Parathyroid adenoma (tissue), 2 donors: ENCODE data around the gene SSMEM1.
"Not testable (repeated sequence)": the region's sequence is repeated elsewhere in the genome, so short reads cannot be mapped to it uniquely, and the experiment has no call there.

Experiments used
- H2AFZ ChIP-seq: fragments of 300-600 bp; sonication (generic); one replicate; pipeline ENCODE4 v1.7.0; 2017; ENCODE audit warnings: antibody characterized with exemption, mild to moderate bottlenecking
- H3K27ac ChIP-seq: fragments of 300-600 bp; sonication (generic); one replicate; pipeline ENCODE4 v1.7.0; 2017
- H3K27me3 ChIP-seq: fragments of 300-600 bp; sonication (generic); one replicate; pipeline ENCODE4 v1.7.0; 2017; ENCODE audit warnings: low read length; ENCODE audit not compliant: control insufficient read depth, insufficient read depth
- H3K36me3 ChIP-seq: fragments of 300-600 bp; sonication (generic); one replicate; pipeline ENCODE4 v1.7.0; 2017; ENCODE audit warnings: low read length; ENCODE audit not compliant: control insufficient read depth, insufficient read depth
- H3K4me1 ChIP-seq: fragments of 300-600 bp; sonication (generic); one replicate; pipeline ENCODE4 v1.7.0; 2017; ENCODE audit warnings: control low read depth
- H3K4me2 ChIP-seq: fragments of 300-600 bp; sonication (generic); one replicate; pipeline ENCODE4 v1.7.0; 2017; ENCODE audit warnings: low read length
- H3K4me3 ChIP-seq: fragments of 300-600 bp; sonication (generic); one replicate; pipeline ENCODE4 v1.7.0; 2017; ENCODE audit warnings: low read depth, low read length
- H3K79me2 ChIP-seq: fragments of 300-600 bp; sonication (generic); one replicate; pipeline ENCODE4 v1.7.0; 2017; ENCODE audit warnings: control low read depth
- H3K9ac ChIP-seq: fragments of 300-600 bp; sonication (generic); one replicate; pipeline ENCODE4 v1.7.0; 2017; ENCODE audit warnings: mild to moderate bottlenecking
- H3K9me3 ChIP-seq: fragments of 300-600 bp; sonication (generic); one replicate; pipeline ENCODE4 v1.7.0; 2017; ENCODE audit warnings: low read length; ENCODE audit not compliant: control insufficient read depth
- TF ChIP-seq, protein P1 (sequence below): fragments of 300-600 bp; sonication (generic); IDR thresholded peaks from one replicate; pipeline ENCODE4 v1.7.0; 2017; ENCODE audit warnings: antibody characterized with exemption, mild to moderate bottlenecking
- donor health status: primary hyperparathyroidism.

Gene SSMEM1

GRCh38 chr7:130249626-130250025 is 42.0 kb downstream of the SSMEM1 start:
- not testable (repeated sequence) for H3K27me3 ChIP-seq, H3K4me3 ChIP-seq, H3K9me3 ChIP-seq, H3K9ac ChIP-seq, H3K27ac ChIP-seq, H3K79me2 ChIP-seq, H2AFZ ChIP-seq, H3K4me2 ChIP-seq, H3K4me1 ChIP-seq, H3K36me3 ChIP-seq

DNA sequence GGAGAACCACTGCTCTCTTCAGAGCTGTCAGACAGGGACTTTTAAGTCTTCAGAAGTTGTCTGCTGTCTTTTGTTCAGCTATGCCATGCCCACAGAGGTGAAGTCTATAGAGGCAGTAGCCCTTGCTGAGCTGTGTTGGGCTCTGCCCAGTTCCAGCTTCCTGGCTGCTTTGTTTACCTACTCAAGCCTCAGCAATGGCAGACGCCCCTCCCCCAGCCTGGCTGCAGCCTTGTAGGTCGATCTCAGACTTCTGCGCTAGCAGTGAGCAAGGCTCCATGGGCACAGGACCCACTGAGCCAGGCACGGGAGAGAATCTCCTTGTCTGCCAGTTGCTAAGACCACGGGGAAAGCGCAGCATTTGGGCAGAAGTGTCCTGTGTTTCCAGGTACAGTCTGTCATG is 46.9 kb downstream of the SSMEM1 start:
- H3K4me1 ChIP-seq: no peaks in the 10 kb centered on the region
- peaks cover 6% of the 10 kb centered on the region for H3K9me3 ChIP-seq
- H3K4me3 ChIP-seq: no peak overlapping the region
- H3K36me3 ChIP-seq: no peaks in the 10 kb centered on the region
- no peak overlapping the region for H2AFZ ChIP-seq
- no peak overlapping the region for H3K4me2 ChIP-seq
- H3K27ac ChIP-seq: no peak overlapping the region
- no peaks in the 10 kb centered on the region for H3K27me3 ChIP-seq
- no peaks in the 10 kb centered on the region for H3K79me2 ChIP-seq
- no peak overlapping the region for H3K9ac ChIP-seq
- TF ChIP-seq, protein P1, sequence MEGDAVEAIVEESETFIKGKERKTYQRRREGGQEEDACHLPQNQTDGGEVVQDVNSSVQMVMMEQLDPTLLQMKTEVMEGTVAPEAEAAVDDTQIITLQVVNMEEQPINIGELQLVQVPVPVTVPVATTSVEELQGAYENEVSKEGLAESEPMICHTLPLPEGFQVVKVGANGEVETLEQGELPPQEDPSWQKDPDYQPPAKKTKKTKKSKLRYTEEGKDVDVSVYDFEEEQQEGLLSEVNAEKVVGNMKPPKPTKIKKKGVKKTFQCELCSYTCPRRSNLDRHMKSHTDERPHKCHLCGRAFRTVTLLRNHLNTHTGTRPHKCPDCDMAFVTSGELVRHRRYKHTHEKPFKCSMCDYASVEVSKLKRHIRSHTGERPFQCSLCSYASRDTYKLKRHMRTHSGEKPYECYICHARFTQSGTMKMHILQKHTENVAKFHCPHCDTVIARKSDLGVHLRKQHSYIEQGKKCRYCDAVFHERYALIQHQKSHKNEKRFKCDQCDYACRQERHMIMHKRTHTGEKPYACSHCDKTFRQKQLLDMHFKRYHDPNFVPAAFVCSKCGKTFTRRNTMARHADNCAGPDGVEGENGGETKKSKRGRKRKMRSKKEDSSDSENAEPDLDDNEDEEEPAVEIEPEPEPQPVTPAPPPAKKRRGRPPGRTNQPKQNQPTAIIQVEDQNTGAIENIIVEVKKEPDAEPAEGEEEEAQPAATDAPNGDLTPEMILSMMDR: no peak

- TF ChIP-seq, protein P1: no peak
- Histone ChIP-seq H3K4me2 (no peak overlapping the region), H3K9ac (no peak overlapping the region), H3K27ac (no peak overlapping the region), H3K79me2 (no peaks in the 10 kb centered on the region), H3K36me3 (no peaks in the 10 kb centered on the region), H3K9me3 (peaks cover 6% of the 10 kb centered on the region), H3K27me3 (no peaks in the 10 kb centered on the region), H3K4me3 (no peak overlapping the region), H2AFZ (no peak overlapping the region), H3K4me1 (no peaks in the 10 kb centered on the region)
Measured at GRCh38 chr7:130256704-130257103, 49.0 kb downstream of the SSMEM1 start.

DNA sequence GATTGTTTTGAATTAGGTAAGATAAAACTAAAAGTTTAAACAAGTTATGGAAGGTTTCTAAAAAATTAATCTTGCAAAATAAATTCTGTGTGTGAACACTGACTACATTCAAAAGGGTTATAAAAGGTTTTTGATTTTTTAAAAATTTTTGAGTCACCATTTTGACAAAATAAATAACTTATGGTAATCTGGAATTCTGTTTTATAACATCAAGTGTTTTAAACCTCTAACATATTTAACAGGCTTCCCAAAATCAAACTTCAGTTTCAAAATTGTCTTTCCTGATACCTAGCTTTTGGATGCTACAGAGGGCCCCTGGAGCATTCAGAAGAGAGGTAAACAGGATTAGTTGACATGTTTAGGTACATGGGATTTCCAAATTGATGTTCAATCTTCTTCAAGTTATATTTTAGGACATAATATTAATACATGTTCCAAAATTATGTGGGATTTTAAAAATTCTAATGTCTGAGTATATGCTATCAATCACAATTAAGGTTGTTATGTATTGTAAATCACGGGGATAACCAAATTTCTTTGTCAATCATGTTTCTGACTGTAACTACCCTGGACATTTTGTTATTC is 50.9 kb downstream of the SSMEM1 start:
- TF ChIP-seq, protein P1: no peak
- Histone ChIP-seq H3K9me3 (peaks cover 6% of the 10 kb centered on the region), H2AFZ (no peak overlapping the region), H3K27ac (no peak overlapping the region), H3K4me2 (no peak overlapping the region), H3K27me3 (no peaks in the 10 kb centered on the region), H3K36me3 (no peaks in the 10 kb centered on the region), H3K9ac (no peak overlapping the region), H3K4me3 (no peak overlapping the region), H3K79me2 (no peaks in the 10 kb centered on the region), H3K4me1 (no peaks in the 10 kb centered on the region)

DNA sequence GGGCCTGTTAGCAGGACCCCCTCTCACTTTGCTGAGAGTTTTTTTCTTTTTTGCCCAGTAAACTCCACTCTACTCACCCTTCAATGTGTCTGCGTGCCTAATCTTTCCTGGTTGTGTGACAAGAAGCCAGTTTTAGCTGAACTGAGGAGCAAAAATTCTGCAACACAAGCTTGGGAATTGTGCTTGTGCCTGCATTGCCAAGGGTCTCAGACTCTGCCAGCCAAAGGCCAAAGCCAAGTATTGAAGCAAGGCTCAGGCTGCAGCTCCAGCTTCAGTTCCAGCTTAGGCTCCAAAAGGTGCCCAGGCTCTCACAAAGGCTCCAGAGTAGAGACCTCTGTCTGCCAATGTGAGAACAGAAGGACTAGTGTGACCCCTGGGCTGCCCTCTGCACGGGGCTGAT is 54.8 kb downstream of the SSMEM1 start:
- H3K4me1 ChIP-seq: no peaks in the 10 kb centered on the region
- H3K9me3 ChIP-seq: peaks cover 6% of the 10 kb centered on the region
- H3K4me3 ChIP-seq: no peak overlapping the region
- no peaks in the 10 kb centered on the region for H3K27me3 ChIP-seq
- H3K36me3 ChIP-seq: no peaks in the 10 kb centered on the region
- no peak overlapping the region for H3K9ac ChIP-seq
- no peak overlapping the region for H2AFZ ChIP-seq
- no peak overlapping the region for H3K4me2 ChIP-seq
- no peaks in the 10 kb centered on the region for H3K79me2 ChIP-seq
- TF ChIP-seq, protein P1: no peak
- H3K27ac ChIP-seq: no peak overlapping the region
